Transverse colon (tissue), 4 donors: Measurements from ENCODE around the gene GAGE2A.
"Not testable (repeated sequence)": the region's sequence is repeated elsewhere in the genome, so short reads cannot be mapped to it uniquely, and the experiment has no call there.

ENCODE experiments used
- POLR2A ChIP-seq: fragments of 450-650 bp; IDR thresholded peaks from one replicate; pipeline ENCODE4 v1.6.1; 2016; ENCODE audit warnings: antibody characterized with exemption, mild to moderate bottlenecking, moderate library complexity
- POLR2AphosphoS5 ChIP-seq, 3 donors: sonication (generic); formaldehyde crosslinking; IDR thresholded peaks; one replicate each; pipeline ENCODE4 v1.6.1; 2016; ENCODE audit warnings: antibody characterized with exemption in 3 of 3
- TF ChIP-seq, protein P1 (sequence below), 5 experiments: fragments of 200-600 bp in 3 of 5; fragments of 450-650 bp in 2 of 5; sonication (generic) in 3 of 5; IDR thresholded peaks; 1 replicate in 2 of 5; 2 replicates in 3 of 5; pipeline ENCODE4 v1.5.1; 2016 to 2017; ENCODE audit warnings: antibody characterized with exemption in 5 of 5, inconsistent platforms in 3 of 5, mild to moderate bottlenecking in 2 of 5, moderate library complexity in 1 of 5

DNA sequence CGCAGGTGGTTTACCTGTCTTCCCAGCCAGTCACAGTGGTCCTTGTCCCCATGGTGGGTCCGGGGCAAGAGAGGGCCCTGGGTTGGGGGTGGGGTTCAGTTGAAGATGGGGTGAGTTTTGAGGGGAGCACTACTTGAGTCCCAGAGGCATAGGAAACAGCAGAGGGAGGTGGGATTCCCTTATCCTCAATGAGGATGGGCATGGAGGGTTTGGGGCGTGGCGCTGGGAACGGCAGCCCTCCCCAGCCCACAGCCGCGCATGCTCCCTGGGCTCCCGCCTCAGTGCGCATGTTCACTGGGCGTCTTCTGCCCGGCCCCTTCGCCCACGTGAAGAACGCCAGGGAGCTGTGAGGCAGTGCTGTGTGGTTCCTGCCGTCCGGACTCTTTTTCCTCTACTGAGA lies 9.6 kb upstream of the GAGE2A start, which contains the start of gene GAGE12H:
- TF ChIP-seq, protein P1, sequence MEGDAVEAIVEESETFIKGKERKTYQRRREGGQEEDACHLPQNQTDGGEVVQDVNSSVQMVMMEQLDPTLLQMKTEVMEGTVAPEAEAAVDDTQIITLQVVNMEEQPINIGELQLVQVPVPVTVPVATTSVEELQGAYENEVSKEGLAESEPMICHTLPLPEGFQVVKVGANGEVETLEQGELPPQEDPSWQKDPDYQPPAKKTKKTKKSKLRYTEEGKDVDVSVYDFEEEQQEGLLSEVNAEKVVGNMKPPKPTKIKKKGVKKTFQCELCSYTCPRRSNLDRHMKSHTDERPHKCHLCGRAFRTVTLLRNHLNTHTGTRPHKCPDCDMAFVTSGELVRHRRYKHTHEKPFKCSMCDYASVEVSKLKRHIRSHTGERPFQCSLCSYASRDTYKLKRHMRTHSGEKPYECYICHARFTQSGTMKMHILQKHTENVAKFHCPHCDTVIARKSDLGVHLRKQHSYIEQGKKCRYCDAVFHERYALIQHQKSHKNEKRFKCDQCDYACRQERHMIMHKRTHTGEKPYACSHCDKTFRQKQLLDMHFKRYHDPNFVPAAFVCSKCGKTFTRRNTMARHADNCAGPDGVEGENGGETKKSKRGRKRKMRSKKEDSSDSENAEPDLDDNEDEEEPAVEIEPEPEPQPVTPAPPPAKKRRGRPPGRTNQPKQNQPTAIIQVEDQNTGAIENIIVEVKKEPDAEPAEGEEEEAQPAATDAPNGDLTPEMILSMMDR (IDR thresholded peaks at IDR 0.05), result not testable (repeated sequence)
- TF ChIP-seq POLR2A; POLR2AphosphoS5 (IDR thresholded peaks at IDR 0.05): not testable (repeated sequence)
